HG03135 (cell line): ENCODE data around the gene PNKD.

ENCODE experiments used
- ATAC-seq: cut with Tn5 transposase; IDR thresholded peaks from one replicate; pipeline ENCODE4 v1.9.1; 2021; ENCODE audit warnings: mild to moderate bottlenecking, moderate library complexity; ENCODE audit not compliant: unreplicated experiment

PNKD gene

DNA sequence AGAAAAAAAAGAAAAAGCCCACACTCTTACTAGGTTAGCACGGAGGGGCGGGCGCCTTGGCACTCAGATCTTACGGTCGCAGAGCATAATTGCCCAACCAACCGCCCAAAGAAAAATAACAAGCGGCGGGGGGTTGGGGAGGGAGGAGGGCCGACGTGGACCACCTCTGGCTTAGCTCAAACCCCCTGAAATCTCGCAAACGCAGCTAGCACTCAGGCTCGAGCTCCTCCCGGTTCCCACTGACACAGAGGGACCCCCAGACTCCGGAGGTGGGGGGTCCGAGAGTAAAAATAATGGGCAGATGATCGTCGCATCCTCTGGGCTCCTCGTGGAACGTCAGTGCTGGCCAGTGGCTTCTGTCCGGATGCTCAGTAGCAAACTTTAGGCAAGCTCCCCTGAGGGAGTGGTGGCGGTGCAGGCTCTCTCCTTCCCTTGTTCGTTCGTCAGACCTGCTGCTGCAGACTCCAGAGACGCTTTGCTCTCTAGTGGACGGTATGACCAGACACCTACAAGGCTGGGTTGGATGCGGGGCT lies 98.4 kb downstream of the PNKD start:
- no peak for ATAC-seq

DNA sequence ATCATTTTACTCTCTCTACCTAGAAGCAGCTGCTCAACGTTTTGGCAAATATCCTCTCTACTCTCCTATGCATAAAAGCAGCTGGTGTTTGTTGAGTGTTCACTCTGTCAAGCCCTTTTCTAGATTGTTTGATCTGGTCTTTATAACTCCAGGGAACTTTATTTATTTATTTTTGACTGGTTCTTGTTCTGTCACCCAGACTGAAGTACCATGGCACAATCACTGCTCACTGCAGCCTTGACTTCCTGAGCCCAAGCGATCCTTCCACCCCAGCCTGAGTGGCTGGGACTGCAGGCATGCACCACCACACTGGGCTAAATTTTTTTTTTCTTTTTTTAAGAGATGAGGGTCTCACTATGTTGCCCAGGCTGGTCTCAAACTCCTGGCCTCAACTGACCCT lies 99.0 kb downstream of the PNKD start:
- no peak for ATAC-seq

DNA sequence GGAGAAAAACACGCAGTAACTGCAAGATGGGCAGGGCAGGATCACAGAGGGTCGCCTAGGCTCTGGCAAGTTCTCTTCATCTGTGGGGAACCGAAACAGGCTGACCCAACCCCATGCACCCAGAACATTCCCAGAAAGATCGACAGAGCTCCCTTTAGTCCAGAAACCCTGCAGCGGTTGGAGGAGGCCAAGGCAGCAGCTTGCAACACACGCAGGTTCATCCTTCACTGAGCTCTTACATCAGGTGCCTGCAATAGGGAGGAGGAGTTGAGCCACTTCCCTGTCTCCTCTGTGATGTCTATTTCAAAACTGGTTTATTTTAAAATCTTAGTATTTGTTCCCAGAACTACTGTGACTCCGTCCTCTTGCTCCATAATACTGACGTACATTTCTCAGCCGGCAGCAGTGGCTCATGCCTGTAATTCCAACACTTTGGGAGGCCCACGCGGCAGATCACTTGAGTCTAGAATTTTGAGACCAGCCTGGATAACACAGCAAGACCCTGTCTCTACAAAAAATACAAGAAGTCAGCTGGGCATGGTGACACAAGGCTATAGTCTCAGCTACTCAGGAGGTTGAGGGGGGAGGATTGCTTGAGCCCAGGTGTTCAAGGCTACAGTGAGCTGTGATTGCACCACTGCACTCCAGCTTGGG lies 100.2 kb downstream of the PNKD start:
- no peak for ATAC-seq

DNA sequence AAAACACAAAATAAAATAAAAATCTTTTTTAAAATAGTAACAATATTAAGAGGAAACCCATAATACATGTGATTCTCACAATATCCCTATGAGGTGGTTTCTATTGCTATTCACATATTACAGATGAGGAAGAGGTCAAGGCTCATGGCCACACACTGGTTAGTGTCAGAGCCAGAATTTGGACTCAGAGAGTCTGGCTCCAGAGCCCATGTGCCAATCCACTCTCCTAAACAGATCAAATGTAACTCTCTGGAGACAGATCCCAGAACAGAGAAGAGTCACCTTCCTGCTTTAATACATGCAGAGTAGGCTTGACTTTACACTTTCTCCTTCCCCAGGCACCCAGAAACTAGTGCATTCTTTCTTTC lies 101.6 kb downstream of the PNKD start:
- ATAC-seq = no peak

DNA sequence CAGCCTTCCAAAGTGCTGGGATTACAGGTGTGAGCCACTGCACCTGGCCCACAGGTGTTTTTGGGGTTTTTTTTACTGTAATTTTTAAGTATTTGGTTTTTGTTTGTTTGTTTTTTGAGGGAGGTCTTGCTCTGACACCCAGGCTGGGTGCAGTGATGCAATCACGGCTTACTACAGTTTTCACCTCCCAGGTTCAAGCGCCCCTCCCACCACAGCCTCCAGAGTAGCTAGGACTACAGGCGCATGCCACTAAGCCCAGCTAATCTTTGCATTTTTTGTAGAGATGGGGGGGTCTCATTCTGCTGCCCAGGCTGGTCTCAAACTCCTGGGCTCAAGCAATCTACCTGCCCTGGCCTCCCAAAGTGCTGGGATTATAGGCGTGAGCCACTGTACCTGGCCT lies 104.5 kb downstream of the PNKD start:
- no peak for ATAC-seq

DNA sequence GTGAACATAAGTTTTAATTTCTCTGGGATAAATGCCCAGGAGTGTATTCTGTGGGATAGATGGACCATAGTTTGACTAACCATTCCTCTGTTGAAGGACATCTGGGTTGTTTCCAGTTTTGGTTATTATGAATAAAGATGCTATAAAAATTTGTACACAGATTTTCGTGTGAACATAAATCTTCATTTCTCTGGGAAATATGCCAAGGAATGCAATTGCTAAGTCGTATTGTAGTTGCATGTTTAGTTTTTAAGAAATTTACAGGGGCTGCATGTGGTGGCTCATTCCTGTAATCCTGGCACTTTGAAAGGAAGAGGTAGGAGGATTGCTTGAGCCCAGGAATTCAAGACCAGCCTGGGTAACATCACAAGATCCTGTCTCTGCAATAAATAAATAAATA lies 104.9 kb downstream of the PNKD start:
- no peak for ATAC-seq

DNA sequence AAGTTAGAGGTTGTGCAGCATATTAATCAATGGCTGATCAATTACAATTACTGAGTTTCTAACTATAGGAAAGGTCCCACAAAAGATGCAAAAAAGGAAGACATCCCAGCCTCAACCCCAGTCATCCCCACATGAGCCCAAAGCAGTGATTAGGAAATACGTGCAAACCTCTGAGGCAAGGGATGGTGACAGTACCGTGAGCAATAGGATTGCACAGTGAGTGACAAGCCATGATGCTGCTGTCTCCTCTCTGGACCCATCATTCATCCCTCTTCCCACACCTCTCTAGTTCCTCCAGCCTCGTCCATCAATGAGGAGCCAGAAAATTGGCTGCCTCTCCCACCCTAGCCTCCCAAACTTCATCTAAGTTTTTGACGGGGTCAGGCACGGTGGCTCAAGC lies 107.7 kb downstream of the PNKD start:
- no peak for ATAC-seq

DNA sequence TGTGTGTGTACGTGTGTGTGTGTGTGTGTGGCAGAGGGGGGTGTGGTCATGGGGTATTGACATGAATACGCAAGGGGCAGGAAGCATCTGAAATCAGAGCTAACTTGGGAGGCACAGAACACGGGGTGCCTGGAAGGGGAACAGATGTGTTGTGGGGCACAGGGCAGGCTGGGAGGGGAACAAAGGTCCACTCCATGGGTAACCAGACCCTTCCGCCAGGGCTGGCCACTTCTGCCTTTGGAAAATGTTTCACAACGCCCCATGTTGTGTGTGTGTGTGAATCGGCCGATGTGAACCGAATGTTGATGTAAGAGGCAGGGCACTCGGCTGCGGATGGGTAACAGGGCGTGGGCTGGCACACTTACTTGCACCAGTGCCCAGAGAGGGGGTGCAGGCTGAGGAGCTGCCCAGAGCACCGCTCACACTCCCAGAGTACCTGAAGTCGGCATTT lies 111.6 kb downstream of the PNKD start, which contains the start of gene SLC11A1:
SLC11A1 (plus strand) TSS at position 358 of the 451 bp plus-strand sequence. CDS start 96 bp downstream, outside the sequence.
- ATAC-seq = no peak

DNA sequence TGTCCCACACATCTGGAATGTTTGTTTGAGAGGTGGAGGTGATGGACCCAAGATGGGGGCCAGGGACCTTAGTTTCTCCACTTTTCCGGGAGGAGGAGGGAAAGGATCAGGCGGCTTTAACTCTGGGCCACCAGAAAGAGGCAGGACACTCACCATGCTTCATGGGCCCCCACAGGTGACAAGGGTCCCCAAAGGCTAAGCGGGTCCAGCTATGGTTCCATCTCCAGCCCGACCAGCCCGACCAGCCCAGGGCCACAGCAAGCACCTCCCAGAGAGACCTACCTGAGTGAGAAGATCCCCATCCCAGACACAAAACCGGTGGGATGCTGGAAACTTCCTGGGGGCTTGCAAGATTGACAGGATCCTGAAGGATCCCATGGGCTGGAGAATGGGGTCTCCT lies 112.5 kb downstream of the PNKD start:
- ATAC-seq = no peak

DNA sequence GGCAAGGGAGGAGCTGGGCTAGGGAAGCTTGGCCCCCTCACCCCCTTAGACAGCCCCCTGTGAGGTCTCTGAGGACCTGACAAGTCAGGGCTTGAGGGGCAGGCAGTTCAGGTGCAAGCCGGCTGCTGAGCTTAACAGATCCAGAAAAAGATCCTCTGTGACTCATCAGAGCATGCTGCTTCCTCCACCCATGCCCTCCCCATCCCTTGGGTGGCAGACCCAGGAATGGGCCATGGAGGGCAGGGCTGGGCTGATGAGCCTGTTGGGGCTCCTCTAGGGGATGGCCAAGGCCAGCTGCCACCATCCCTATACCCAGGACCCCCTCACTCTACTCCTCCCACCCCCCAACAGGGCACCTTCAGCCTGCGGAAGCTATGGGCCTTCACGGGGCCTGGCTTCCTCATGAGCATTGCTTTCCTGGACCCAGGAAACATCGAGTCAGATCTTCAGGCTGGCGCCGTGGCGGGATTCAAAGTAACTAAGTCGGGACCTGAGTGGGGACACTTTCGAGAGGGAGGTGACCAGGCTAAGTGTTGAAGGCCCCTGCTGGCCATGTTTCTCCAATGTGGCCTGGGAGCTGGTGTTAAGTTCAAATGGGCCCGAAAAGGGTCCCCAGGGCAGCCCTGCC lies 113.7 kb downstream of the PNKD start:
- no peak for ATAC-seq

DNA sequence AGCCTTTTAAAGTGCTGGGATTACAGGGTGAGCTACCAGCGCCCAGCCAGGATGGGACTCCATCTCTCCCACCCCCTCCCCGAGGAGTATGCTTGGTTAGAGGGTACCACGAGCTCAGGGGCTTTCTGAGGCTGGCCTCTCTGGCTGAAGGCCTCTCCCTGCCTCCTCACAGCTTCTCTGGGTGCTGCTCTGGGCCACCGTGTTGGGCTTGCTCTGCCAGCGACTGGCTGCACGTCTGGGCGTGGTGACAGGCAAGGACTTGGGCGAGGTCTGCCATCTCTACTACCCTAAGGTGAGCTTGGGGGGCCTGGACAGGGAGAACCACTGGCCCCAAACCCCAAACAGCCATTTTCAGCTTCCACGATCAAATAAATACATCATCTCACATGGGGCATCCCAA lies 114.7 kb downstream of the PNKD start:
- ATAC-seq = no peak

DNA sequence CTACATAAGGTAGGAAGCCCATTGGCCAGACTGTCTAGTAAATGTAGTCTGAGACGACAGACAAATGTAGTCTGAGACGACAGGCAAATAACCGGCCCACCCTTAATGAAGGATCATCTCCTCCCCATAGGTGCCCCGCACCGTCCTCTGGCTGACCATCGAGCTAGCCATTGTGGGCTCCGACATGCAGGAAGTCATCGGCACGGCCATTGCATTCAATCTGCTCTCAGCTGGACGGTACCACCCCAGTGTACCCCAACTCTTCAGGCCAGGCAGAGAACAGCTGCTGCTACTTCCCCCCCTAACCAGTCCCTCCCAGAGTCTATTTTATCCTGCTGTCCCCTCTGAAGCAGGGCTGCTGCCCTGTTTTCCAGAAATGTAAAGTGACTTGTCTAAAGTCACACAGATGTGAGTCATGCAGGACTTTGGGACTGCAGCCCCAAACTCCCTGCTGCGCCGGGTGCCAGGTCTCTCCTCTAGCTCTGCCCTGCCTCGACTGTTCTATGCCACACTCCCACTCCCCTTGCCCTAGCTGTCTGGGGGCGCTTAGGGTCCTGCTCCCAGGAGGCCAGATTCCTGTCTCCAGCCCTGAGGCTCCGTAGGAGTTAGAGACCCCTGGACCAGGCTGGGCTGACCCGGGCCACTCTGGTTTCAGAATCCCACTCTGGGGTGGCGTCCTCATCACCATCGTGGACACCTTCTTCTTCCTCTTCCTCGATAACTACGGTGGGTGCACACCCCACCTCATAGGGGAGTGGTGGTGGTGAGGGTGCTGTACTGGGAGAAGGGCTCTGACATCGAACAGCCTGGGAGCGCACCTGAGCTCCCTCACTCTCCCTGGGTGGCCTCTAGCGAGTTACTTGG lies 116.4 kb downstream of the PNKD start:
- no peak for ATAC-seq

DNA sequence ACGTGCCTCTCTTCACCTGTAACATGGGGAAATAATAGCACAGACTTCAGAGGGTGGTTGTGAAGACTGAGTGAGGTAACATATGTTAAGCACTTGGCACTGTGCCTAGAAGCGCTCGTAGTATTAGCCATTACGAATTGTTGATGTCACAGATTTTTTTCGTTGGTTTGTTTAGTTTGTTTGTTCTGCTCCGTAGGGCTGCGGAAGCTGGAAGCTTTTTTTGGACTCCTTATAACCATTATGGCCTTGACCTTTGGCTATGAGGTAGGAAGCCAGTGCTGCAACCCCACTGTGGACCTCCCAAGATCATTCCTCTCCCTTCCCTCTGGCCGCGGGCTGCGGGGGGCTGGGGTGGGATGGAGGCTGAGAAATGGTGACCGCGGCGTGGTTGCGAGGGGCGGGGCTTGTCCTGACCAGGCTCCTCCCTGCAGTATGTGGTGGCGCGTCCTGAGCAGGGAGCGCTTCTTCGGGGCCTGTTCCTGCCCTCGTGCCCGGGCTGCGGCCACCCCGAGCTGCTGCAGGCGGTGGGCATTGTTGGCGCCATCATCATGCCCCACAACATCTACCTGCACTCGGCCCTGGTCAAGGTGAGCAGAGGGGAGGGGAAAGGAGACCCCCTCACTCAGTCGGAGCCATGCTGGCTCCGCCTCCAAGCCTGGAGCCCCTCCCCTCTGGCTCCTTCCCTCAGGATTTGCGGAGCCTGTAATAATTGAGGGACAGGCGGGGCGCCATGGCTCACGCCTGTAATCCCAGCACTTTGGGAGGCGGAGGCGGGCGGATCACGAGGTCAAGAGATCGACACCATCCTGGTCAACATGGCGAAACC lies 117.3 kb downstream of the PNKD start:
- ATAC-seq = no peak

DNA sequence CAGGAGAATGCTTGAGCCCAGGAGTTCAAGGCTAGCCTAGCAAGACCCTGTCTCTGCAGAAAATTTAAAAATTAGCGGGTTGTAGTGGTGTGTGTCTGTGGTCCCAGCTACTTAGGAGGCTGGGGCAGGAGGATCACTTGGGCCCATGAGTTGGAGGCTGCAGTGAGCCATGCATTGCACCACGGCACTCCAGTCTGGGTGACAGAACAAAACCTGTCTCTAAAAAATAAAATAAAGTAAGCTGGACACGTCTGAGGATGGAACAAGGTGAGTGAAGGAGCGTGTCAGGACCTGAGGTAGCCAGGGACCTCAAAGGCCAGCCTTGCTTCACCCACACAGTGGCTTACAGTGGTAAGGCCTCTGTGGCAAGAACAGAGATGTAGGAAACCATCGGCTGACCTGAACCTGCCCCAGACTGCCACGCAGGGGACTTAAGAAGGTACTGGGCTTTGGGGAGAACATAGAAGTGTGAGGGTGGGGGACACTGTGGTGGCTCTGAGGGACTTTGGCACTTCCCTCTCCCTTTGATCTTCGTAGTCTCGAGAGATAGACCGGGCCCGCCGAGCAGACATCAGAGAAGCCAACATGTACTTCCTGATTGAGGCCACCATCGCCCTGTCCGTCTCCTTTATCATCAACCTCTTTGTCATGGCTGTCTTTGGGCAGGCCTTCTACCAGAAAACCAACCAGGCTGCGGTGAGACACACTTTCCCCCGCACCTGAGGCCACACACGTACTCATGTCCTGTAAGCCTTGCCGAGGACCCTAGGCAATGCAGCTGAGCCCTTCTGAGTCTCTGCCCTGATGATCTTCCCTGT lies 119.2 kb downstream of the PNKD start:
- ATAC-seq = no peak

DNA sequence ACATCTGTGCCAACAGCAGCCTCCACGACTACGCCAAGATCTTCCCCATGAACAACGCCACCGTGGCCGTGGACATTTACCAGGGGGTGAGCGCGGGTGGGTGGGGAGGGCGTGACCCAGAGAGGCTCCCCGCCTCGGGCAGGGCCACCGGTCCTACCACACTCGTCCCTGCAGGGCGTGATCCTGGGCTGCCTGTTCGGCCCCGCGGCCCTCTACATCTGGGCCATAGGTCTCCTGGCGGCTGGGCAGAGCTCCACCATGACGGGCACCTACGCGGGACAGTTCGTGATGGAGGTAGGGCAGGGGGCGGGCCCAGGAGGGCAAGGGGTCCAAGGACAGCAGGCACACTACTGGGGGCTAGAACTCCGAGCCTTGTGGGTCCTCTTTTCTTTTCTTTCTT lies 120.9 kb downstream of the PNKD start:
- no peak for ATAC-seq

DNA sequence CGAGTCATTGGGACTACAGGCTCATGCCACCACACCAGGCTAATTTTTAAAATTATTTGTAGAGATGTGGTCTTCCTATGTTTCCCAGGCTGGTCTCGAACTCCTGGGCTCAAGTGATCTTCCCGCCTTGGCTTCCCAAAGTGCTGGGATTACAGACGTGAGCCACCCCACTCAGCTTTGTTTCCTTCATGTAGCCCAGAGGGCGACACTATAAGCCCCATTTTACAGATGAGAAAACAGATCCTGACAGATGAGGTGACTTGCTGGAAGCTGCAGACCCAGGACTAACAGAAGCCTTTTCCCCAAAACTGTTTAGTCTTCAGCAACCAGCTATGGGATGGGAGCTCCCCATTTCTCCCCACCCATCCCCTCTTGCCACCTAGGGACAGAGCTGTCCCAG lies 122.1 kb downstream of the PNKD start:
- ATAC-seq = no peak

DNA sequence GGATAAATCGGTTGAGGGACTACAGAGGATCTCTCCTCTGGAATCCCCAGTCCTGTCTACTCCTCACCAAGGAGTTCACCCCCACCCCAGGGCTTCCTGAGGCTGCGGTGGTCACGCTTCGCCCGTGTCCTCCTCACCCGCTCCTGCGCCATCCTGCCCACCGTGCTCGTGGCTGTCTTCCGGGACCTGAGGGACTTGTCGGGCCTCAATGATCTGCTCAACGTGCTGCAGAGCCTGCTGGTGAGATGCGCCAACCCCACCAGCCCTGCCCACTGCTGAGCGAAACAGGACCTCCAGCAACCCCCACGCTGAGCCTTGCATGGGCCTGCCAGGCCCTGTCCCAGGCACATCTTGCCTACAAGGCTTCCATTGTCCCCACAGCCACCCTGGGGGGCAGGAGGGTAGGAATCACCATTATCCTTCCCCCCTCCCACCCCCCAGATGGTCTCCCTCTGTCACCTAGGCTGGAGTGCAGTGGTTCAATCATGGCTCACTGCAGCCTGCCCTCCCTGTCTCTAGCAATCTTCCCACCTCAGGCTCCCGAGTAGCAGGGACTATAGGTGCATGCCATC lies 122.7 kb downstream of the PNKD start:
- no peak for ATAC-seq

DNA sequence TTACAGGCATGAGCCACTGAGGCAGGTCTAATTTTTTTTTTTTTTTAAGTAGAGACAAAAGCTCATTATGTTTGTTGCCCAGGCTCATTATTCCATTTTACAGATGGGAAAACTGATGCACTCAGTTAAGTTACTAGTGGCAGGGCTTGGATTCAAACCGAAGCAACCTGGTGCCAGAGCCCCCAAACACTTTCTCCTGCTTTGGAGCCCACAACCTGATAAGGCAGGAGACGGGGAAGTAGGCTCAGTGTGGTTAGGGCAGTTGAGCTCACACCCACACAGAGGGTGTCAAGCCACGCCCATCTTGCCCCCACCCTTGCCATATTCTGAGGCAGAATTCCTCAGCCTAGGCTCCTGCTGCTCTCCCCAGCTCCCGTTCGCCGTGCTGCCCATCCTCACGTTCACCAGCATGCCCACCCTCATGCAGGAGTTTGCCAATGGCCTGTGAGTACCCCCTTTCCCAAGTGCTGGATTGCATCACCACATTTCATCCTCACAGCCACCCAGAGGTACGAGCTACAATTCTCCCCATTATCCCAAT lies 123.5 kb downstream of the PNKD start:
- no peak for ATAC-seq
